ENCODE data around the gene ACTR6. TPM values are rescaled to one million over a fixed set of nuclear protein-coding genes. Genes with fewer than 3 reads are reported as not detected.
A peak's percentile ranks its signal among the peaks of the same experiment; 100 is the strongest.

ACTR6 gene
- total RNA-seq (2014; rRNA removed; shearing (Covaris generic)), result 33.0 and 38.5 TPM in 2 replicates

GRCh38 chr12:100200463-100201181 lies at the start of gene ACTR6:
Gene ACTR6, plus strand, starts transcription at chr12:100200815. Its CDS starts 37 bp downstream, at chr12:100200852.
- DNase-seq, result peak; percentile 88
- peak within 1 kb of the TSS; percentile 96 for H3K4me3 ChIP-seq (ENCODE audit: insufficient read depth, low read depth, low read length)

GRCh38 chr12:100151769-100152168 lies 48.8 kb upstream of the ACTR6 start:
- DNase-seq, result no peak

More at GRCh38 chr12:100200463-100201181, at the start of gene ACTR6:
- Histone ChIP-seq H3K36me3 (replicated peaks; ENCODE audit: control insufficient read depth, insufficient read depth, low read length) (no peaks in the 10 kb centered on the region), H3K27me3 (ENCODE audit: control insufficient read depth, insufficient read depth, low read length) (no peaks in the 10 kb centered on the region; the same call in 1 of the 2 replicates)

DNA sequence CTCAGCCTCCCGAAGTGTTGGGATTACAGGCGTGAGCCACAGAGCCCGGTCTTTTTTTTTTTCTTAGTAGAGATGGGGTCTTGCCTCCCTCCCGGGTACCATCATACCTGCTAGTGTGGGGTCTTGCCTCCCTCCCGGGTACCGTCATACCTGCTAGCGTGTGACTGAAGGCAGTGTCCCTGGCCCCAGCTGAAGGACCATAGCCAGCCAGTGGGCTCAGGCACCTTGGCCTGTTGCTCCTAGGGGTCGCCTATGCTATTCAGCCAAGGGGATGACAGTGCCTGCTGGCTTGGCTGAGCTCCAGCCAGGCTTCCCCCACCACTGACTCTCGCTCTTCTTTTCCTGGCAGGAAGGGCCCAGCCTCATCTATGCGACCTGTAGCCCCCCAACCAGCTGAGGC lies 47.5 kb upstream of the ACTR6 start:
- DNase-seq, result no peak
- Histone ChIP-seq H3K27me3 (ENCODE audit: control insufficient read depth, insufficient read depth, low read length) (no peaks in the 10 kb centered on the region), H3K4me3 (ENCODE audit: insufficient read depth, low read depth, low read length) (no peak overlapping the region), H3K36me3 (replicated peaks; ENCODE audit: control insufficient read depth, insufficient read depth, low read length) (no peaks in the 10 kb centered on the region)

More at GRCh38 chr12:100151769-100152168, 48.8 kb upstream of the ACTR6 start:
- no peaks in the 10 kb centered on the region for H3K27me3 ChIP-seq (ENCODE audit: control insufficient read depth, insufficient read depth, low read length)
- H3K4me3 ChIP-seq (ENCODE audit: insufficient read depth, low read depth, low read length), result no peak overlapping the region
- H3K36me3 ChIP-seq (replicated peaks; ENCODE audit: control insufficient read depth, insufficient read depth, low read length), result no peaks in the 10 kb centered on the region

DNA sequence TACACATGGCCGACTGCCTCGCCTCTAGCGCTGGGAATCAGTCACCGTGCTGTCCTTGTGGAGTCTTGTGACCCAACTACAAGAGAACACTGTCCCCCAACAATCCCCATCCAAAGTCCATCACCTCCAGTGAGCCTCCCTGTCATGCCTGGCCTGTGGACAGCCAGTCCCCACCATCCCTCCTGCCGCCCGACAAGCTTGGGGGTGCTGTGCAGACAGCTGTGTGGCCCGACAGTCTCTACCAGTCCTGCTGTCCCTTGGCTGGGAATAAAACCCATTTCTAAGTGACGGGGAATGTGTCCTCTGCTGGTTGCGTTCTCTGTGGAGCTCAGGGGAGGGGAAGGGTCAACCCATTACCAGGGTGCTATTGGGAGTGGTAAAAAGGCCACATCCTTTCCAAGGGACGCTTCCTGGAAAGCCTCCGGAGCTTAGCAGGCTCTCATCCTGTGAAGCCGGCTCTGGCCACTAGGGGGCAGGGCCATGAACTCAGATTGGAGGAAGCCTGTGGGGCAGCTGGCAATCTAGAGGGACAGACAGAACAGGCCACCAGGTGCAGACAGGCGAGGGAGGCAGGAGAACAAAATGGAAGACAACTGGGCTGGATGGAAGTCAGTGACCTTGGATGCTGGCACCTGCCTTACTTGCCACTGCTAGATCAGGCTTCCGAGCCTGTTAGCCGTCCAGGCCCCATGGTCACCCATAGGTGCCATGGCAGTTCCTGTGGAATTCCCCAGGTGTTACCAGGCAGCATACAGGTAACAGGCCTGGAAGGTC lies 46.0 kb upstream of the ACTR6 start:
- no peaks in the 10 kb centered on the region for H3K27me3 ChIP-seq (ENCODE audit: control insufficient read depth, insufficient read depth, low read length)
- peak; percentile 88 for DNase-seq

DNA sequence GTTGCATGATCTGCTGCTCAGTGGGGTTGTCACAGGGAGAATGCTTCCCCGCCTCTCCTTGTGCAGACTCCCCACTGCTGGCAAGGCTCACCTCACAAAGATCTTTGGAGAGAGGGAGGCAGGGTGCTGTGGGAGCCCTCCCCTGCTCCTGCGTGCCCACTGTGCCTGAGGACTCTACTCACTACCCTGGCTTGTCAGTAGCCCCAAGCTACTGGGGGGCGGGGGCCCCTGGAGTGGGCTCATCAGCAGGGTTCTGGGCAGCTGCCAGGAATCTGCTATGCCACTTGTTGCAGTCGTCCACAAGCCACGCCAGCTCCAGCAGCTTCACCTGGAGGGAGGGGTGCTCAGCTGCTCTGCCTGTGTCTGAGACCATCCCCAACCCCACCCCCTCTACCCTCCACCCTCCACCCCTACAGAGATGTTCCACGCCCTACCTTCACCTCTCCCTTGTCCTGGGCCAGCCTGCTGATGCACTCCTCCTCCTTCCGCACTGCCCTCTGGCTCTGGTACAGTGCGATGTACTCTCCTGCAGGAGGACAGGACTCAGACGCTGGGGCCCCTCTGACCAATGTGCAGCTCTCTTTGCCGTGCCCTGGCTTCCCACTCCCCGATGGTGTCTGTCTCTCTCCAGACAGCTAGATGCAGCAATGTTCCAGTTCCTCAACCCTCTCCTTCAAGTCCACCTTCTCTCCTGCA lies 43.7 kb upstream of the ACTR6 start:
- no peak overlapping the region for H3K4me3 ChIP-seq (ENCODE audit: insufficient read depth, low read depth, low read length)

More for the DNA sequence above, 46.0 kb upstream of the ACTR6 start:
- Histone ChIP-seq H3K4me3 (ENCODE audit: insufficient read depth, low read depth, low read length) (no peak overlapping the region), H3K36me3 (replicated peaks; ENCODE audit: control insufficient read depth, insufficient read depth, low read length) (no peaks in the 10 kb centered on the region)

GRCh38 chr12:100157427-100157821 lies 43.2 kb upstream of the ACTR6 start:
- Histone ChIP-seq H3K36me3 (replicated peaks; ENCODE audit: control insufficient read depth, insufficient read depth, low read length) (no peaks in the 10 kb centered on the region), H3K4me3 (ENCODE audit: insufficient read depth, low read depth, low read length) (no peak overlapping the region)

More for the DNA sequence above, 43.7 kb upstream of the ACTR6 start:
- DNase-seq, result no peak
- Histone ChIP-seq H3K36me3 (replicated peaks; ENCODE audit: control insufficient read depth, insufficient read depth, low read length) (no peaks in the 10 kb centered on the region), H3K27me3 (ENCODE audit: control insufficient read depth, insufficient read depth, low read length) (no peaks in the 10 kb centered on the region)

GRCh38 chr12:100158535-100158934 lies 42.1 kb upstream of the ACTR6 start:
- no peak for DNase-seq
- H3K4me3 ChIP-seq (ENCODE audit: insufficient read depth, low read depth, low read length), result no peak overlapping the region
- no peaks in the 10 kb centered on the region for H3K36me3 ChIP-seq (replicated peaks; ENCODE audit: control insufficient read depth, insufficient read depth, low read length)
- H3K27me3 ChIP-seq (ENCODE audit: control insufficient read depth, insufficient read depth, low read length), result no peaks in the 10 kb centered on the region

More at GRCh38 chr12:100157427-100157821, 43.2 kb upstream of the ACTR6 start:
- no peak for DNase-seq
- H3K27me3 ChIP-seq (ENCODE audit: control insufficient read depth, insufficient read depth, low read length), result no peaks in the 10 kb centered on the region

DNA sequence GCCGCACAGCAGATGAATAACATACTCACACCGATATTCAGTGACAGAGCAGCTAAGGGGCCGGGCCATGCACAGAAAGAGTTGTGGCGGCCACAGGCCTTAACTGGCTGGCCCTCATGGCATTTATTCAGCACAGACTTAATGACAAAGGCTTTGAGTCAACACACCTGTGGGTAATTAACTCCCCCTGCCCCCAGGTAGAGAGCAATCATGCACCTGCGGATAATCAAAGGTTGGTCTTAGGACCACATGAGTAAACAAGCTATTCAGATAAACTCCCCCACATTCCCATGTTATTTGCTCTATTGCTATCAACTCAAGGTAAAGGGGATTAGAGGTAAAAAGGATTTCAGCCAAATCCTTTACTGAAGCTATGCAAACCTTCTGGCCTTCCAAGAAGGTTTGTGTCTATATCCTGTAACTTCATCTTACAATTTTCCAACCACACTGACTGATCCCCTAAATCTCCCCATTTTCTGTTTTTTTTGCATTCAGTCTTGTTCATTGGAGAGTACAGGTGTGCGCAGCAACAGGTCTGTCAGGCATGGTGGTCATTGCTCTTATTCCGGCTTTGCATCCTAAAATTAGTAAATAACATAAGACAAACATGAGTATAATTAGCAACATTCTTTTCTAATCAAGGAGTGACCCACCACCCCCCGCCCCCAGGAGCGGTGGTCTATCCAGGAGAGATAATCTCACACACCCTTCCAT lies 41.1 kb upstream of the ACTR6 start:
- no peak for DNase-seq
- H3K27me3 ChIP-seq (ENCODE audit: control insufficient read depth, insufficient read depth, low read length), result no peaks in the 10 kb centered on the region
- H3K4me3 ChIP-seq (ENCODE audit: insufficient read depth, low read depth, low read length), result no peak overlapping the region
- no peaks in the 10 kb centered on the region for H3K36me3 ChIP-seq (replicated peaks; ENCODE audit: control insufficient read depth, insufficient read depth, low read length)

GRCh38 chr12:100163416-100164152 lies 37.0 kb upstream of the ACTR6 start:
- H3K36me3 ChIP-seq (replicated peaks; ENCODE audit: control insufficient read depth, insufficient read depth, low read length), result peaks cover 3% of the 10 kb centered on the region
- H3K27me3 ChIP-seq (ENCODE audit: control insufficient read depth, insufficient read depth, low read length), result no peaks in the 10 kb centered on the region
- peak; percentile 95 for DNase-seq
- peak overlapping the region; percentile 14 for H3K4me3 ChIP-seq (ENCODE audit: insufficient read depth, low read depth, low read length)

DNA sequence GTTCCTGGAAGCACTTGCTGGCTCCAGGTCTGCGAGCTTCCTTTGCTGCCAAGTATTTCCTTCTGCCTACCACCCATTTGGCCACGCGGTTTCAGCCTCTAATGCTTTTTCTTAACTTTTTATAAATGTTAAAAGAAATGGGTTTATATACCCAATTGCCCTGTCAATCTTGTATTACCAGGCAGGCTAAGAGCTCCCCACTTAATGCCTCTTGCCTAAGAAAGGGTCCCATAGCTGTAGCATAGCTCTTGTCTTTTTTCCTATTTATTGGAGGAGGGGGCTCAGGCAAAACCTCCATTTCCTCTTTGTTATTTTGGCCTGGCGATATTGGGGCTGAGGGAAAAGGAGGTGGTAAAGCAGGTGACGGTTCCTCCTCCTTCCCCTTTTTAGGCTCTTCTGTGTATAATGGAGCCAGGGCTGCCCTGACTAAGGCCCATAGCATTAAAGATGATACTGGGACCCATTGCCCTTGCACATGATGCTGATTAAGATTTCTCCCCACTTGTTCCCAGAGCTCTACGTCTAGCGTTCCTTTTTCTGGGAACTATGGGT lies 36.4 kb upstream of the ACTR6 start:
- no peak for DNase-seq
- Histone ChIP-seq H3K4me3 (ENCODE audit: insufficient read depth, low read depth, low read length) (peak overlapping the region; percentile 14; the same call in 1 of the 2 replicates), H3K27me3 (ENCODE audit: control insufficient read depth, insufficient read depth, low read length) (no peaks in the 10 kb centered on the region), H3K36me3 (replicated peaks; ENCODE audit: control insufficient read depth, insufficient read depth, low read length) (peaks cover 3% of the 10 kb centered on the region)

DNA sequence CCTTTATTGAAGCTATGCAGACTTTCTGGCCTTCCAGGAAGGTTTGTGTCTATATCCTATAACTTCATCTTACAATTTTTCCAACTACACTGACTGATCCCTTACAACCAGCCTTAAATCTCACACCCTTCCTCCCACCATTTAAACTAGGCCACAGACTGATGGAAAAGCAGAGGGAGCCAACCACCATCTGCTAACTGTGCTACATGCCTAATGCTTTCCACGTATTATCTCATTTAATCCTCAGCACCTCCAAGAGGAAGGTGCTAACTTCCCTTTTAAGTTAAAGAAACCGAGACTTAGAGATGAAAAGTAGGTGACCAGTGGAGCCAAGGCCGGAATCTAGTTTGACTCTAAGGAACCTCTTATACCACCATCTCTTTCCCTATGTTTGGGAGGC lies 35.3 kb upstream of the ACTR6 start:
- DNase-seq, result no peak
- peaks cover 3% of the 10 kb centered on the region for H3K36me3 ChIP-seq (replicated peaks; ENCODE audit: control insufficient read depth, insufficient read depth, low read length)
- no peaks in the 10 kb centered on the region for H3K27me3 ChIP-seq (ENCODE audit: control insufficient read depth, insufficient read depth, low read length)
- H3K4me3 ChIP-seq (ENCODE audit: insufficient read depth, low read depth, low read length), result no peak overlapping the region

GRCh38 chr12:100166232-100166631 lies 34.4 kb upstream of the ACTR6 start:
- no peak overlapping the region for H3K4me3 ChIP-seq (ENCODE audit: insufficient read depth, low read depth, low read length)
- H3K27me3 ChIP-seq (ENCODE audit: control insufficient read depth, insufficient read depth, low read length), result no peaks in the 10 kb centered on the region
- DNase-seq, result no peak
- peaks cover 3% of the 10 kb centered on the region for H3K36me3 ChIP-seq (replicated peaks; ENCODE audit: control insufficient read depth, insufficient read depth, low read length)

GRCh38 chr12:100168562-100168961 lies 32.1 kb upstream of the ACTR6 start:
- DNase-seq, result no peak
- no peak overlapping the region for H3K4me3 ChIP-seq (ENCODE audit: insufficient read depth, low read depth, low read length)
- H3K36me3 ChIP-seq (replicated peaks; ENCODE audit: control insufficient read depth, insufficient read depth, low read length), result peaks cover 4% of the 10 kb centered on the region
- no peaks in the 10 kb centered on the region for H3K27me3 ChIP-seq (ENCODE audit: control insufficient read depth, insufficient read depth, low read length)
